ENCODE measurements around the gene ENTPD6.
A peak's percentile ranks its signal among the peaks of the same experiment; 100 is the strongest.
"Not testable (repeated sequence)": the region's sequence is repeated elsewhere in the genome, so short reads cannot be mapped to it uniquely, and the experiment has no call there.

Gene ENTPD6

GRCh38 chr20:25239387-25240370, 44.2 kb downstream of the ENTPD6 start:
- Histone ChIP-seq H3K9me3 (ENCODE audit: control insufficient read depth, insufficient read depth, low read length) (no peaks in the 10 kb centered on the region), H3K4me3 (ENCODE audit: low read length) (no peak overlapping the region), H3K4me2 (ENCODE audit: low read length) (peak overlapping the region; percentile 2; the same call in 1 of the 2 replicates), H3K27ac (ENCODE audit: low read depth, low read length) (no peak overlapping the region), H3K4me1 (ENCODE audit: control insufficient read depth, low read length) (peaks cover 12% of the 10 kb centered on the region), H3K27me3 (ENCODE audit: control insufficient read depth, low read length) (peaks cover 32% of the 10 kb centered on the region), H3F3A (ENCODE audit: control insufficient read depth, insufficient read depth) (no peaks in the 10 kb centered on the region), H3K79me2 (ENCODE audit: control insufficient read depth, low read length) (no peaks in the 10 kb centered on the region), H3K9me2 (replicated peaks; ENCODE audit: control insufficient read depth, low read length) (no peaks in the 10 kb centered on the region), H3K36me3 (ENCODE audit: control insufficient read depth, low read length) (no peaks in the 10 kb centered on the region), H4K20me1 (ENCODE audit: control insufficient read depth, insufficient read depth, low read depth, low read length) (no peaks in the 10 kb centered on the region)
- TF ChIP-seq EZH2phosphoT487 (IDR thresholded peaks at IDR 0.05; ENCODE audit: borderline replicate concordance, low read length), result no peak
- no peak for TF ChIP-seq CTCF (IDR thresholded peaks at IDR 0.05; ENCODE audit: low read depth, low read length, poor library complexity, severe bottlenecking)

GRCh38 chr20:25240851-25241658, 45.5 kb downstream of the ENTPD6 start:
- H3K36me3 ChIP-seq (ENCODE audit: control insufficient read depth, low read length); H3K27ac ChIP-seq (ENCODE audit: low read depth, low read length): not testable (repeated sequence)
- H3K4me1 ChIP-seq (ENCODE audit: control insufficient read depth, low read length), result peaks cover 22% of the 10 kb centered on the region

GRCh38 chr20:25241659-25241955, 46.1 kb downstream of the ENTPD6 start:
- H3F3A ChIP-seq (ENCODE audit: control insufficient read depth, insufficient read depth), result not testable (repeated sequence)

More at GRCh38 chr20:25240851-25241658, 45.5 kb downstream of the ENTPD6 start:
- not testable (repeated sequence) for H3K9me2 ChIP-seq (replicated peaks; ENCODE audit: control insufficient read depth, low read length); H3K79me2 ChIP-seq (ENCODE audit: control insufficient read depth, low read length); H3F3A ChIP-seq (ENCODE audit: control insufficient read depth, insufficient read depth); H4K20me1 ChIP-seq (ENCODE audit: control insufficient read depth, insufficient read depth, low read depth, low read length); H3K4me3 ChIP-seq (ENCODE audit: low read length); H3K4me2 ChIP-seq (ENCODE audit: low read length); H3K9me3 ChIP-seq (ENCODE audit: control insufficient read depth, insufficient read depth, low read length)
- peaks cover 22% of the 10 kb centered on the region for H3K27me3 ChIP-seq (ENCODE audit: control insufficient read depth, low read length)

GRCh38 chr20:25242231-25242630, 46.7 kb downstream of the ENTPD6 start:
- no peak overlapping the region for H3K4me2 ChIP-seq (ENCODE audit: low read length)
- H3K36me3 ChIP-seq (ENCODE audit: control insufficient read depth, low read length), result no peaks in the 10 kb centered on the region
- peaks cover 19% of the 10 kb centered on the region for H3K27me3 ChIP-seq (ENCODE audit: control insufficient read depth, low read length)
- no peaks in the 10 kb centered on the region for H4K20me1 ChIP-seq (ENCODE audit: control insufficient read depth, insufficient read depth, low read depth, low read length)
- H3K79me2 ChIP-seq (ENCODE audit: control insufficient read depth, low read length), result no peaks in the 10 kb centered on the region
- no peak for TF ChIP-seq EZH2phosphoT487 (IDR thresholded peaks at IDR 0.05; ENCODE audit: borderline replicate concordance, low read length)
- TF ChIP-seq CTCF (IDR thresholded peaks at IDR 0.05; ENCODE audit: low read depth, low read length, poor library complexity, severe bottlenecking), result no peak
- no peak overlapping the region for H3K27ac ChIP-seq (ENCODE audit: low read depth, low read length)
- H3K4me1 ChIP-seq (ENCODE audit: control insufficient read depth, low read length), result peaks cover 34% of the 10 kb centered on the region
- H3K4me3 ChIP-seq (ENCODE audit: low read length), result no peak overlapping the region
- no peaks in the 10 kb centered on the region for H3K9me3 ChIP-seq (ENCODE audit: control insufficient read depth, insufficient read depth, low read length)
- H3F3A ChIP-seq (ENCODE audit: control insufficient read depth, insufficient read depth), result 0 out of 2 replicates have a peak, but pooled peaks cover 5% of the 10 kb centered on the region
- H3K9me2 ChIP-seq (replicated peaks; ENCODE audit: control insufficient read depth, low read length), result no peaks in the 10 kb centered on the region

More at GRCh38 chr20:25241659-25241955, 46.1 kb downstream of the ENTPD6 start:
- peaks cover 17% of the 10 kb centered on the region for H3K27me3 ChIP-seq (ENCODE audit: control insufficient read depth, low read length)
- not testable (repeated sequence) for H4K20me1 ChIP-seq (ENCODE audit: control insufficient read depth, insufficient read depth, low read depth, low read length); H3K4me3 ChIP-seq (ENCODE audit: low read length); H3K27ac ChIP-seq (ENCODE audit: low read depth, low read length); H3K9me2 ChIP-seq (replicated peaks; ENCODE audit: control insufficient read depth, low read length); H3K4me2 ChIP-seq (ENCODE audit: low read length); H3K36me3 ChIP-seq (ENCODE audit: control insufficient read depth, low read length); H3K9me3 ChIP-seq (ENCODE audit: control insufficient read depth, insufficient read depth, low read length); H3K79me2 ChIP-seq (ENCODE audit: control insufficient read depth, low read length)
- peaks cover 28% of the 10 kb centered on the region for H3K4me1 ChIP-seq (ENCODE audit: control insufficient read depth, low read length)

Data from DOHH2 (cell line).